T47D (cell line): ENCODE results near the gene INPP5D.
"Not testable (repeated sequence)": the region's sequence is repeated elsewhere in the genome, so short reads cannot be mapped to it uniquely, and the experiment has no call there.

Experiments used
- DNase-seq, 2 experiments: peaks; one replicate each; pipeline versions ENCODE4 v3.0.0 to v3.0.0-alpha.2; 2011 to 2012; ENCODE audit warnings: low read depth in 1 of 2, low spot score in 1 of 2
- JUND ChIP-seq: IDR thresholded peaks from 2 replicates; pipeline ENCODE4 v1.6.1; 2012; ENCODE audit warnings: low read depth
- in situ Hi-C: cut with HindIII; loops from 2 replicates; pipeline ENCODE4 v1.10.0; 2016; ENCODE audit warnings: low sequenced_read_pairs, low pct_unique_long_range_greater_than_20kb

INPP5D gene

DNA sequence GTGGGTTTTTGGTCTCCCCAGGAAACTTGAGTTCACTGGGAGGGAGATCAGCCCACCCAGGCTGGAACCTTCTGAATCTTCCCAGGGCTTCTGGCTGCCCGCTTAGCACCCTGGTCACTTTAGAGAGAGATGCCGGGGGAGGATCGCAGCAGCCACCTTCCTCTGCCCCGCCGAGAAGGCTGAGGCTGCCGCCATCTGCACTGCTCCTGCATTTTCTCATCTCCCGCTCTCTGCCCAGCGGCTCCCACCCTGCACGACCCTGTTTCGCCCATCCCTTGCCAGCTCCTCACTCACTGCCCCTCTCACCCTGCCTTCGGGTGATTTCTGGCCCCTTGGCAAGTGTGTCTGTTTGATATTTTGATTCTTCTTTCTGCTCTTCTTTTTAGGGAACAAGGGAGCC lies 108.8 kb downstream of the INPP5D start:
- in situ Hi-C loops, result no loop called here
- TF ChIP-seq JUND, result no peak
- DNase-seq, result no peak

- no peak for DNase-seq
- TF ChIP-seq JUND, result no peak
- in situ Hi-C loops, result no loop called here
Observed at GRCh38 chr2:233171344-233171743, 111.2 kb downstream of the INPP5D start.

DNA sequence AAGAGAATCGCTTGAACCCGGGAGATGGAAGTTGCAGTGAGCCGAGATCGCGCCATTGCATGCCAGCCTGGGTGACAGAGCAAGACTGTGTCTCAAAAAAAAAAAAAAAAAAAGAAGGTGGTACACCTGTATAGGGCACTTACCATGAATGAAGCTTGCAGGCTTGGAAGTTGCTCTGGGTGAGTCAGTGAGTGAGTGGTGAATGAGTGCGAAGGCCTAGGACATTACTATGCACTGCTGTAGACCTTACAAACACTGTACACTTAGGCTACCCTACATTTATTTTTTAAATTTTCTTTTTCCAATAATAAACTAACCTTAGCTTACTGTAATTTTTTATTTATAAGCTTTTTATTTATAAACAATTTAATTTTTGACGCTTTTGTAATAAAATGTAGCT lies 113.0 kb downstream of the INPP5D start:
- no peak for TF ChIP-seq JUND
- in situ Hi-C loops, result no loop called here
- DNase-seq, result no peak

GRCh38 chr2:233174137-233174536 lies 114.0 kb downstream of the INPP5D start:
- no peak for DNase-seq
- in situ Hi-C loops, result no loop called here
- no peak for TF ChIP-seq JUND

DNA sequence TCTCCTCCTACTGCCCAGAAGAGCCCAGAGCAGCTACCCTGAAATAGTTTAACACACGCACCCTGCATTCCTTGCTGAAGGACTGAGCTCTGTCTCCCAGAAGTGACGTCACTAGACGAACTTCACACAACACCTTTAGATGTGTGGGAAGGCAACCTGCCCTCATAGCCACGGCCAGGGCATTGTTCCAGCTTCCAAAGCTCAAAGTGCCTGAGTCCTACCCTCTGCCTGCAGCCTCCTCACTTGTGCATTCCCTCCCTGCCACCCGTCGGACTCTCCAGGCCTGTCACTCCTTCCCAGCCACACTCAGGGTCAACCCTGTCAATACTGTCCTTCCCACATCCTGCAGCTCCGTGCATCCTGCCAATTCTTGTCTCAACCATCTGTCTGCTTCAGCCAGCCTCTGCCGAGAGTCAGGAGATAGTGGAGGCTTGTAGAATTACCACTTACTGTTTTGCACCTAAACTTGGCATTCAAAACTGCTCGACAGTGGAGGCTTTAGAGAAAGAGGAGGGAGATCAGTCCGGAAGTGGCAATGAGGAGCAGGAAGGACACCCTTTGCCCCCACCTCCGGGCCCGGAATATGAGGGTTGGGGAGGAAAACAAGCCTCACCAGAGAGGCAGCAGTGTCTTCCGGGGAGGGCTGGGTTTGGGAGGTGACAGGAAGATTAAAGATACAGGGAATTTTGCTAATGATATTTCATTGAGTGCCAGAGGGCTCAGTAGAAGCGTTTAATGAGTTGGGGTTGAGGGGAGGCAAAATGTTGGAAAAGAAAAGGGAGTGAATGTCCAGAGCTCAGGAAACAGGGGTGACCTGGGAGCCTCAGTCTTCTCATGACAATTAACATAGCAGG lies 119.1 kb downstream of the INPP5D start:
- in situ Hi-C loops, result no loop called here
- no peak for DNase-seq

GRCh38 chr2:233179848-233180366 lies 119.8 kb downstream of the INPP5D start:
- in situ Hi-C loops, result no loop called here
- TF ChIP-seq JUND, result no peak
- no peak for DNase-seq

More for the DNA sequence above, 119.1 kb downstream of the INPP5D start:
- TF ChIP-seq JUND, result no peak

DNA sequence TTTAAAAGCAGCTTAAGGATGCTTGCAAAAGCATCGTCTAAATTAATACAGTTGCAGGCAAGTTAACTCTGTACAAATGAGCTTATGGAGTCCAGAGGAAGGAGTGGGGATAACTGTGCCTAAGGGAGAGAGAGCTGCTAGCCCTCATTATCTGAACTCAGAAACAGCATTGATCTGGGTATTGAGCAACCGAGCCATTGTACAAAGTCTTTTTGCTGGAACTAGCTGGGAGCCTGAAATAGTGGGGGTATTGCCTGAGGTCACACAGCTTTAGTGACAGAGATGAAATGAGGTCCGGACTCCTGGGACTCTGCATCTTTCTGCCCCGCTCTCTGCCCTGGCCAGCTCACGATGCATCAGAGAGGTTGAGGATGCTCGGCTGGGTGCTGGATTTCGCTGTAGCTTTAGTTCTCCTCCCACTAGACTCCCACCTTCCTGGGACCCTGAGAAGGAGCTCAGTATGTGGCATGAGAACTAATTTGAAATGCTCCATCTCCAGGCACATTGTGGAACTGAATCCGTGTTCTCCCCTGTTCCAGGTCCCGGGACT lies 123.8 kb downstream of the INPP5D start:
- in situ Hi-C loops, result no loop called here
- TF ChIP-seq JUND, result no peak
- DNase-seq, result no peak

DNA sequence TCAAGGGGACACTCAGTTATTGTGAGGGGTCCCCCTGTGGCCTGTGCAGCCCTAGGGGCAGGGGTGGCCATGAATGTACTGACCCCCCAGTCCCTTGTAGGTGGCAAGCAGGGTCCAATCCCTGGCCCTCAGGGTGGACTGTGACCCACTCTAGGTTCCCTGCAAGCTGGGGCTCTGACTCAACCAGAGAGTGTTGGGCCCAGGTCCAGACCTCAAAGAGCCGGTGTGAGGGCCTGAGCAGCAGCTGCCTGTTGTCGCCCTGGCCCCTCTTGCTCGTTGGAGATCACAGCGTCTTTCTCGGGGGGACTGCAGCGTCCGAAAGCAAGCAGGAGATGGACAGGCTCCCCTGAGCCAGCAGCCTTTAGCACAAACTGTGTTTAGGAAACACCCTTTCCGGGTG lies 124.5 kb downstream of the INPP5D start:
- in situ Hi-C loops, result no loop called here
- no peak for TF ChIP-seq JUND
- DNase-seq, result no peak

- TF ChIP-seq JUND, result no peak
- in situ Hi-C loops, result no loop called here
- DNase-seq, result no peak
Observed at GRCh38 chr2:233185330-233185729, 125.2 kb downstream of the INPP5D start.

GRCh38 chr2:233185963-233186362 lies 125.8 kb downstream of the INPP5D start:
- in situ Hi-C loops, result no loop called here
- no peak for DNase-seq
- no peak for TF ChIP-seq JUND

GRCh38 chr2:233186851-233187250 lies 126.7 kb downstream of the INPP5D start:
- TF ChIP-seq JUND, result no peak
- in situ Hi-C loops, result no loop called here
- DNase-seq, result no peak

DNA sequence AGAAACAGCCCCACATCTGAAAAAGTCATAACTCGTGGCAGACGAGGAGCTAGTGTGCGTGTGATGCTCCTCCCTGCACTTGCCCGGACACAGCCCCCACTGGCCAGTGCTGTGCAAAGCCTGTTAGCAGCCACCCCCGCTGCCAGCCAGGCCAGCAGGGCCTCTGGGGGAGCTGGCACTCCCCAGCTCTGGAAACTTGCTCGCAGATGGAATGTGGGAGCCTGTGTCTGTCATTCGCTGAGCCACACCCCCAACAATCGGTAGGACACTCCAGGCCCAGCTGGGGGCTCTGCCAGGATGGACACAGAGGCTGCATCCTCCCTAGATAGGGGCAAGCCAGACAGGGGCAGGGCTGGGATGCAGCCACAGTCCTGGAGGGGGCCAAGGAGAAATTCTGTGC lies 128.9 kb downstream of the INPP5D start:
- DNase-seq, result no peak
- no peak for TF ChIP-seq JUND
- in situ Hi-C loops, result no loop called here

DNA sequence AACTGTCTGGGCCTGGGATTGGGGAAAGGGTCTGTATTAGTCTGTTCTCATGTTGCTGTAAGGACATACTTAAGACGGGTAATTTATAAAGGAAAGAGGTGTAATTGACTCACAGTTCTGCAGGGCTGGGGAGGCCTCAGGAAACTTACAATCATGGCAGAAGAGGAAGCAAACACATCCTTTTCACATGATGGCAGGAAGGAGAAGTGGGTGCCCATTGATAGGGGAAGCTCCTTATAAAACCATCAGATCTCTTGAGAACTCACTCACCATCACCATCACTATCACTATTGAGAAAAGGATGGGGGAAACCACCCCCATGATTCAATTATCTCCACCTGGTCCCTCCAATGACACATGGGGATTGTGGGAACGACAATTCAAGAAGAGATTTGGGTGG lies 130.9 kb downstream of the INPP5D start:
- in situ Hi-C loops, DNase-seq: not testable (repeated sequence)
